IPS-NIHi7 (cell line): ENCODE measurements around the gene RPS8.
"Not testable (repeated sequence)": the region's sequence is repeated elsewhere in the genome, so short reads cannot be mapped to it uniquely, and the experiment has no call there.

Source experiments
- DNase-seq: peaks from one replicate; pipeline ENCODE4 v3.0.0; 2012; ENCODE audit warnings: mixed read lengths; ENCODE audit errors: extremely low spot score

Gene RPS8

DNA sequence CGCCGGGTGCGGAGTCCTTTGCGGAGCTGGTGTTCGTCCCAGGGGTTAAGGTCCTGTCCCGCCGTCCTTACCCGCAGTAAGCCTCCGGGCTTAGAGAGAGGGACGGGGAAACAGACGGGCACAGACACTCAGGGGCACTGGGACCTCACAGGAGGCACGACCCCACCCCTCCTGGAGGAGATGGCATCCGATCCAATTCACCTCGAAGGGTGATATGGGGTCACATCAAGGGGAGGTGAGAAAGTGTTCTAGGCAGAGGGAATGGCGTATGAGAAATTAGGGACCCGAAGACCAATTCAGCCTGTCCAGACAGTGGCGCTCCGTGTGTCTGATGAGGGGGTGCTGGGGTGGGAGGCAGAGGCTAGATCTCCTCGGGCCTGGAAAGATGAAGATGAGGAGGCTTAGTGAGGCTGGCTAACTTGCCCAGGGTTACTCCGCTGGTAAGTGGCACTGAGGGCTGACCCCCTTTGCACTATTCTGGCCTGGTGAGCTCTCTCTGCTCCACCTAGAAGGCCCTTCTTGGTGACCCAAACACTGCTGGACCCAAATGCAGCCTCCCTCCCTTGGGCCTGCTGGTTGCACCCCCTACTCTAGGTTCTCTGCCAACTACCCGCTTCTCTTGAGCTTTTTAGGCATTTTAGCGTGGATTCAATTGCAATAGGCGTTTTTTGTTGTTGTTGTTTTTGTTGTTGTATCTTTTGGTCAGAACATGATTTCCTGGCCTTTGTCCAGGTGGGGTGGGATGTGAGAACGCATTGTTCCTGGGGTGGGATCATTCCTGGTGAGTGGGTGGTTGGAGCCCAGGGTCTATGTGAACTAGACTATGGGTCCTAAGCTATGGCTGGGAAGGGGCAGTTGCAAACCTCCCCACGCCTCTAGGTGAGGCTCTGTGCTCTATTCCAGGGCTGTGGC, 45.2 kb downstream of the RPS8 start:
- DNase-seq: no peak

GRCh38 chr1:44821240-44821715, 45.9 kb downstream of the RPS8 start:
- no peak for DNase-seq

DNA sequence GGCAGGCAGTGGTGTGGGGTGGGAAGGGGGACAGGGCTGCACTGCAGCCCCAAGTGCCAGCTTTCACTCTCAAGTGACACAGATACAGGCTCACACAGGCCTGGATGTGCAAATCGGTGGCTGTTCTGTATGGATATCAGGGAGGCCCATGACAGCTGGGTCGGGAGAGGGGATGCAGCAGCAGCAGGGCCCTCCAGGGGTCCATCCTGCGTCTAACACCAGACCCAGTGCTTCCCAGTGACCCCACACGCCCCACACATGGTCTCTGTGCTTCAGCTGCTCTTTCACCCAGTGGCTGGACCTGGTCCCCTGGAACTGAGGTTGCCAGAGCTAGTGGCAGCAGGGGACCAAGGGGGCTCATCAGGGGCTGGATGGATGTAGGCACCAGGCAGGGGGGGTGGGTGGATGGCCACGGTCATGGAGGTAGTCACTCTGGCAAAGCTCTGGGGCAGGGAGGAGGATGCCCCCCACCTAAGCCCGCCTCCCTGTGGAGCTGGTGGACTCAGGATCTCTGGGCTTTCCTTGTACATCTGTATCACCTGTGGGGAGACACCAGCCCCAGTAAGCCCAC, 46.9 kb downstream of the RPS8 start:
- no peak for DNase-seq

DNA sequence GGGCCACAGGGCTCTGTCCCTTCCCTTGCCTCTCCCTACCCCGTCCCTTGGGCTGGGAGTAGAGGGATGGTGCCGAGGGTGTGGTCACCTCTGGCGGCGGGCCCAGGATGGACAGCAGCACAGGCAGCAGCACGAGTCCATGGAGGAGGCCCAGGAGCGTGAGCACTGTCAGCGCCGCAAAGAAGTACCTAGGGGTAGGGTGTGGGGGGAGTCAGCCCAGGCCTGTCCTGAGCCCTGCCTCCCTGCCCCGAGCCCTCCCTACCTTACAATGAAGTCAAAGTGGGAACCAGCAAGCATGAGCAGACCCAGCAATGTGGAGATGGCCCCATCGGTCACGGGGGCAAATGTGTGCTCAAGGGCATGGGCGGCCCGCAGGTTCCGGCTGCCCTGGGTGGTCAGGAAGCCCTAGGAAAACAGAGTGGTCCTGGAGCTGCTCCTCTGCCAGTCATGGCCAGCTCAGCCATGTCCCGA, 47.7 kb downstream of the RPS8 start:
- no peak for DNase-seq

GRCh38 chr1:44824392-44824791, 49.1 kb downstream of the RPS8 start:
- DNase-seq: not testable (repeated sequence)

GRCh38 chr1:44826375-44827196, 51.2 kb downstream of the RPS8 start:
- no peak for DNase-seq

DNA sequence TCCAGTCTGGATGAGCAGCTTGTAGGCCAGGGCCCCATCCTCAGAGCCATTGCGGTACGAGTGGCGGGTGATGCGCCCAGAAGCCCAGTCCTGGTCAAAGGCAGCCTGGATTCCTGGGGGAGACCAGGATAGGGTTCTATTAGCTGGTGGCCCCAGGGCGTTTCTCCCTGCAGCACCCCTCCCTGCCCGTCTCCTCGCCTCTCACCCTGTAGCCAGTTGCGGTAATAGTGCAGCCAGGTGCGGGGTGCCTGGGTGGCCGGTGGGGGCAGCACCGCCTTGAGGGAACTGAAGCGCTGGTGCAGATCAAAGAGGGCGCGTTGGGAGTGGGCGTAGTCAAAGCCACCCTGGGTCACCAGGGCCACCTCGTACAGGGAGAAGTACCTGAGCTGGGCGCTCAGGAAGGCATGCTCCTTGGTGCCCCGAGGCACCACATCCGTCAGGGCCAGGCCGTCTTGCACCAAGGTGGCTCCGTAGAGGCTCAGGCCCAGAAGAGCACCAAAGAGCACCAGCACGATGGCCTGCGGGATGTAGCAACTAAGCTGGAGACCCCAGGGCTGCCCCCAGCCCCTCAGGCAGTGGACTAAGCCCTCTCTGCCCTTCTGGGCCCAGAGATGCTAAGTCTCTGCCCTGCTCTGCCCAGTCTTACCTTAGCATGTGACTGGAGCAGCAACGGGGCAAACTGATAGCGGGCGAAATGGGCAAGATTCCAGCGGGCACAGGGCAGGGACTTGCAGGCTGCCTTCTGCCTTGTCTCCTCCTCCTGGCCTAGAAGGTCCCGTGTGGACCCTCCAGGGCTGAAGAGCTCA, 52.1 kb downstream of the RPS8 start:
- peak; percentile 56 for DNase-seq

DNA sequence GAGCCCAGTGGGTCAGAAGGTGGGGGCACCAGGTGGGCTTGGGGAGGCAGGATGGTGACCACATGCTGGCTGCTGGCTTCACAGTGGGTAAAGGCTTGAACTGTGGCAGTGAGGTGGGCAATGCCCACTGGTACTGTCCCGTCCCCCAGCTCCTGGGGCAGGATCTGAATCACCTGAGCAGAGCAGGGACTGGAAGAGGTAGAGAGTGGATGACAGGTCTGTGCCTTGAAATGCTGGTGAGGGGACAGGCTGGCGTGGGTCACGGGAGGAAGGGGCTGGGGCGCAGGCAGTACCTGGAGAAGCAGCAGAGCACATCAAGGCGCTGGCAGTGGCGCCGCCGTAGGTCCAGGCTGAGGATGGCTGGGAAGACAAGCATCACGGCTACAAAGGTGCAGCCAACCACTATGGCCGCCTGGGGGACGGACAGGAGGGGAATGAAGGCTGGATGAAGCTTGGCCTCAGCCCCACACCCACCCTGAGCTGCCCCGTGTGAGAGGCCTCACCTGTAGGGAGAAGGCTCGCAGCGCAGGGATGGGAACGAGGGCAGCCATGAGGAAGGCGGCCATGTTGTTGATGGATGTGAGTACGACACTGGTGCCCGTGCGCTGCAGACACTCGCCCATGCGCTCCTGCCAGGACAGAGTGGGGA, 52.8 kb downstream of the RPS8 start:
- no peak for DNase-seq
